HepG2 (cell line): ENCODE data around the gene FURIN. TPM values are rescaled to one million over a fixed set of nuclear protein-coding genes. Genes with fewer than 3 reads are reported as not detected.

Source experiments
- BHLHE40 ChIP-seq: IDR thresholded peaks from 2 replicates; pipeline ENCODE4 v1.6.1; 2011; ENCODE audit warnings: low read length, improper control_type of control experiment
- MXD1 ChIP-seq: sonication (generic); formaldehyde crosslinking; IDR thresholded peaks from 2 replicates; pipeline ENCODE4 v1.4.0; 2020; ENCODE audit warnings: mild to moderate bottlenecking, missing genetic modification reagents
- NAIF1 ChIP-seq: sonication (generic); formaldehyde crosslinking; IDR thresholded peaks from 2 replicates; pipeline ENCODE4 v1.5.0; 2020; ENCODE audit warnings: mild to moderate bottlenecking, missing genetic modification reagents, borderline replicate concordance
- NR2C2 ChIP-seq: sonication (generic); formaldehyde crosslinking; IDR thresholded peaks from 2 replicates; pipeline ENCODE4 v1.4.0; 2020; ENCODE audit warnings: missing genetic modification reagents, mild to moderate bottlenecking, moderate library complexity, borderline replicate concordance
- NRL ChIP-seq: sonication (generic); formaldehyde crosslinking; IDR thresholded peaks from 2 replicates; pipeline ENCODE4 v1.5.0; 2020; ENCODE audit warnings: missing genetic modification reagents, mild to moderate bottlenecking, moderate library complexity, borderline replicate concordance
- POLR2G ChIP-seq: fragments of 200-400 bp; formaldehyde crosslinking; IDR thresholded peaks from 2 replicates; pipeline ENCODE4 v1.6.1; 2018; ENCODE audit warnings: mild to moderate bottlenecking, low read depth, low read length, moderate library complexity
- RARA ChIP-seq: IDR thresholded peaks from 2 replicates; pipeline ENCODE4 v1.6.1; 2016; ENCODE audit warnings: missing genetic modification reagents, missing compliant biosample characterization
- RBM39 ChIP-seq: fragments of 200-400 bp; formaldehyde crosslinking; IDR thresholded peaks from one replicate; pipeline ENCODE4 v1.6.1; 2018; ENCODE audit warnings: antibody characterized with exemption, mild to moderate bottlenecking, low read depth, low read length; ENCODE audit not compliant: poor library complexity, severe bottlenecking
- SAP130 ChIP-seq: IDR thresholded peaks from 2 replicates; pipeline ENCODE4 v1.6.1; 2016; ENCODE audit warnings: low read depth
- SNAPC2 ChIP-seq: sonication (generic); formaldehyde crosslinking; IDR thresholded peaks from 2 replicates; pipeline ENCODE4 v1.8.1; 2022; ENCODE audit warnings: mild to moderate bottlenecking, missing genetic modification reagents
- TAF1 ChIP-seq: sonication (generic); formaldehyde crosslinking; IDR thresholded peaks from 2 replicates; pipeline ENCODE4 v1.4.0; 2020; ENCODE audit warnings: missing genetic modification reagents
- TARDBP ChIP-seq: sonication (generic); formaldehyde crosslinking; IDR thresholded peaks from 2 replicates; pipeline ENCODE4 v1.8.0; 2022; ENCODE audit warnings: mild to moderate bottlenecking, missing genetic modification reagents
- YEATS4 ChIP-seq: sonication (generic); formaldehyde crosslinking; IDR thresholded peaks from 2 replicates; pipeline ENCODE4 v1.4.0; 2020; ENCODE audit warnings: missing genetic modification reagents, borderline replicate concordance
- ZFY ChIP-seq: sonication (generic); formaldehyde crosslinking; IDR thresholded peaks from 2 replicates; pipeline ENCODE4 v1.4.0; 2020; ENCODE audit warnings: missing genetic modification reagents
- ZMAT3 ChIP-seq: sonication (generic); formaldehyde crosslinking; conservative IDR thresholded peaks from 2 replicates; pipeline ENCODE4 v1.7.0; 2021; ENCODE audit warnings: missing genetic modification reagents
- ZNF407 ChIP-seq: sonication (generic); formaldehyde crosslinking; IDR thresholded peaks from one replicate; pipeline ENCODE4 v1.5.1; 2020; ENCODE audit warnings: mild to moderate bottlenecking, missing genetic modification reagents; ENCODE audit errors: not compliant biosample characterization
- ZNF569 ChIP-seq: sonication (generic); formaldehyde crosslinking; IDR thresholded peaks from 2 replicates; pipeline ENCODE4 v1.5.0; 2020; ENCODE audit warnings: mild to moderate bottlenecking, missing genetic modification reagents, moderate library complexity, borderline replicate concordance
- ZNF589 ChIP-seq: sonication (generic); formaldehyde crosslinking; conservative IDR thresholded peaks from 2 replicates; pipeline ENCODE4 v1.8.0; 2022; ENCODE audit warnings: mild to moderate bottlenecking, moderate library complexity, missing genetic modification reagents
- ZNF773 ChIP-seq: sonication (generic); formaldehyde crosslinking; IDR thresholded peaks from 2 replicates; pipeline ENCODE4 v1.4.0; 2020; ENCODE audit warnings: missing genetic modification reagents, borderline replicate concordance
- ZSCAN31 ChIP-seq: sonication (generic); formaldehyde crosslinking; IDR thresholded peaks from 2 replicates; pipeline ENCODE4 v1.5.0; 2020; ENCODE audit warnings: low read depth, mild to moderate bottlenecking, missing genetic modification reagents
- polyA plus RNA-seq, 8 experiments: library from polyadenylated mRNA; depleted of rRNA in 3 of 8; stranded (reverse) in 7 of 8; unstranded in 1 of 8; fragments of >200 nt; fragmentation: Illumina TruSeq in 4 of 8; extraction: Trizol in 4 of 8; gene quantifications; 2 replicates each; pipeline versions ENCODE4 v1.2.1 to v1.2.3, GENCODE V29; 2011 to 2016; ENCODE audit warnings: low read depth in 4 of 8, missing spikeins in 1 of 8, mixed read lengths in 1 of 8; ENCODE audit not compliant: insufficient read depth in 1 of 8
- total RNA-seq, 5 experiments: library from RNA; depleted of rRNA; stranded (reverse); fragments of >200 nt; fragmentation: Illumina TruSeq; extraction: Trizol; gene quantifications; 2 replicates each; pipeline ENCODE4 v1.2.3, GENCODE V29; 2016; ENCODE audit warnings: low read depth in 1 of 5

Gene FURIN
- total and polyA plus RNA-seq, 2 of the 13 experiments (the other 11 are each of a cell fraction or from before 2014, with no cell fraction given), result 15.2 to 17.4 TPM

DNA sequence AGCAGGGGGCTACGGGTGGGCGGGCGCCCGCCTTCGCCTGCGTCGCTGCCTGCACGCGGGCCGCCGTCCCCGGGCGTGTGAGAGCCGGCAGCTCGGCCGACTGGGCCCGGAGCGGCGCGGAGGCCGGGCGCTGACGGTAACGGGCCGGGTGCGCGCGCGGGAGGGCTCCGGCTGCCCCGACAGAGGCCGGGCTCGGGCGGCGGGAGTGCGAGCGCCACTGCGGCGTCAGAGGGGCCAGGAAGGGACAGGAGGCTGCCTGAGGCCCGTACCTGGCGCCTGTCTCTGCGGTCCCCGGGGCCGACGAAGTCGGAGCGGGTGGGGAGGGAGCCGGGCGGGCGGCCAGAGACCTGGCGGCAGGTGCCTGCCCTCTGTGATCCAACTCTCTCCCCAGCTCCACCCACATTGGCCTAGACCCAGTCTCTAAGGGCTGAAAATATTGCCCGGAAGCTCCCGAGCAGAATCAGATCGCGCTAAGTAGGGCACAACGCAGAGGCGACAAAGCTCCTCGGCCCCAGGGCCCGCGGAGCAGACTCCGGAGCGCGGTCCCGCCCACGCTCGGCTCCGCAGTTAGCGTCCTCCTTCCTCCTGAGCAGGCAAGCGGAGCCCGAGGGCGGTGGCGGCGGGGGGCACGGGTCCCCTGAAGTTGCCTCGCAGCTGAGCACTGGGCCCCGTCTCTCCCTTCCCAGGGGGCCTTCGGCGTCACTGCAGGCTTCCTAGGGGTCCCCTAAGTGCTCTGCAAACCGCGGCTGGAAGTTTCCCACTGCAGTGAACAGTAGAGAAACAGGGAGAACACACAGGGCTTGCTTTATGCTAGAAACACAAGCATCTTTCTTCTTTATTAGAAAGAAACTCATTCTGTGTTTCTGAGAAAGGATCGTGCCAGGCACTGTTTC is 34.7 kb downstream of the FURIN start, which contains the start of gene MAN2A2 (continued):
- TF ChIP-seq SNAPC2 (CRISPR knock-in tag) (0 out of 2 replicates have a peak, but pooled peaks have one; percentile 36), SAP130 (peak; percentile 36), NAIF1 (CRISPR knock-in tag) (peak; percentile 46; the same call in 1 of the 2 replicates), NR2C2 (CRISPR knock-in tag) (no peak), NRL (CRISPR knock-in tag) (no peak), BHLHE40 (no peak), TAF1 (CRISPR knock-in tag) (0 out of 2 replicates have a peak, but pooled peaks have one; percentile 31), ZNF569 (CRISPR knock-in tag) (no peak), ZMAT3 (CRISPR knock-in tag) (0 out of 2 replicates have a peak, but pooled peaks have one; percentile 40), ZNF773 (no peak), POLR2G (peak; percentile 50), YEATS4 (peak; percentile 57; the same call in 1 of the 2 replicates), MXD1 (CRISPR knock-in tag) (no peak), ZSCAN31 (CRISPR knock-in tag) (no peak), ZFY (peak; percentile 63), TARDBP (CRISPR knock-in tag) (0 out of 2 replicates have a peak, but pooled peaks have one; percentile 8), RBM39 (peak; percentile 29), RARA (CRISPR knock-in tag) (no peak), ZNF589 (CRISPR knock-in tag) (no peak), ZNF407 (CRISPR knock-in tag) (no peak)
